RPMI8226 (cell line): Measurements from ENCODE around the gene LRP2BP.
"Not testable (repeated sequence)": the region's sequence is repeated elsewhere in the genome, so short reads cannot be mapped to it uniquely, and the experiment has no call there.

ENCODE experiments used
- DNase-seq: peaks from one replicate; pipeline ENCODE4 v3.0.0-alpha.2; 2015

LRP2BP gene

GRCh38 chr4:185394568-185395237 lies 1.0 kb downstream of the LRP2BP start:
- no peak for DNase-seq

- no peak for DNase-seq
Observed at GRCh38 chr4:185392156-185392555, 3.6 kb downstream of the LRP2BP start.

GRCh38 chr4:185390941-185391340 lies 4.8 kb downstream of the LRP2BP start:
- no peak for DNase-seq

GRCh38 chr4:185387957-185388356 lies 7.8 kb downstream of the LRP2BP start:
- no peak for DNase-seq

GRCh38 chr4:185384930-185385331 lies 10.8 kb downstream of the LRP2BP start:
- no peak for DNase-seq

- no peak for DNase-seq
Observed at GRCh38 chr4:185384061-185384460, 11.7 kb downstream of the LRP2BP start.

- DNase-seq: no peak
Observed at GRCh38 chr4:185383451-185383850, 12.3 kb downstream of the LRP2BP start.

GRCh38 chr4:185382754-185383153 lies 13.0 kb downstream of the LRP2BP start:
- no peak for DNase-seq

GRCh38 chr4:185381288-185382196 lies 14.2 kb downstream of the LRP2BP start:
- no peak for DNase-seq

GRCh38 chr4:185380320-185380719 lies 15.4 kb downstream of the LRP2BP start:
- DNase-seq: no peak

GRCh38 chr4:185379326-185380295 lies 16.1 kb downstream of the LRP2BP start:
- DNase-seq: no peak

GRCh38 chr4:185378264-185378663 lies 17.5 kb downstream of the LRP2BP start:
- DNase-seq: no peak

GRCh38 chr4:185374573-185374972 lies 21.2 kb downstream of the LRP2BP start:
- no peak for DNase-seq

GRCh38 chr4:185374027-185374426 lies 21.7 kb downstream of the LRP2BP start:
- no peak for DNase-seq

GRCh38 chr4:185371702-185372101 lies 24.0 kb downstream of the LRP2BP start:
- no peak for DNase-seq

- no peak for DNase-seq
Observed at GRCh38 chr4:185370268-185370949, 25.3 kb downstream of the LRP2BP start.

GRCh38 chr4:185369731-185370130 lies 26.0 kb downstream of the LRP2BP start:
- DNase-seq: no peak

- DNase-seq: no peak
Observed at GRCh38 chr4:185364886-185365285, 30.8 kb downstream of the LRP2BP start.

- no peak for DNase-seq
Observed at GRCh38 chr4:185363251-185363650, 32.5 kb downstream of the LRP2BP start.

- not testable (repeated sequence) for DNase-seq
Observed at GRCh38 chr4:185362570-185362969, 33.2 kb downstream of the LRP2BP start.

GRCh38 chr4:185361872-185362271 lies 33.9 kb downstream of the LRP2BP start:
- no peak for DNase-seq

- no peak for DNase-seq
Observed at GRCh38 chr4:185359767-185360446, 35.8 kb downstream of the LRP2BP start.
